Right lobe of liver (tissue), 6 donors: ENCODE data around the gene MTO1. TPM values are rescaled to one million over a fixed set of nuclear protein-coding genes. Genes with fewer than 3 reads are reported as not detected.

Source experiments
- ATAC-seq, 4 donors: fragments of 200-7000 bp; cut with Tn5 transposase; one replicate each; pipeline ENCODE4 v1.9.1; 2020; ENCODE audit warnings: mild to moderate bottlenecking in 4 of 4, moderate library complexity in 4 of 4
- DNase-seq, 3 donors: peaks; one replicate each; pipeline ENCODE4 v3.0.0-alpha.2; 2020
- H3K27ac ChIP-seq, 3 donors: fragments of 200-600 bp; one replicate each; pipeline ENCODE4 v1.8.0; 2022
- H3K27me3 ChIP-seq, 2 donors: fragments of 200-600 bp; one replicate each; pipeline ENCODE4 v1.8.0; 2022
- H3K36me3 ChIP-seq, 4 donors: fragments of 200-600 bp; sonication (generic) in 1 of 4; one replicate each; pipeline versions ENCODE4 v1.5.1 to v1.8.0; 2017 to 2022; ENCODE audit warnings: control low read depth in 1 of 4
- H3K4me1 ChIP-seq, 4 donors: fragments of 200-600 bp; sonication (generic) in 1 of 4; one replicate each; pipeline versions ENCODE4 v1.5.1 to v1.8.0; 2017 to 2022; ENCODE audit warnings: control low read depth in 1 of 4
- H3K4me3 ChIP-seq, 3 donors: fragments of 200-600 bp; one replicate each; pipeline ENCODE4 v1.8.0; 2022
- H3K9me3 ChIP-seq, 4 donors: fragments of 200-600 bp; sonication (generic) in 1 of 4; one replicate each; pipeline versions ENCODE4 v1.5.1 to v1.8.0; 2017 to 2022; ENCODE audit warnings: control low read depth in 1 of 4
- CTCF ChIP-seq, 4 donors: fragments of 200-600 bp in 3 of 4; fragments of 450-650 bp in 1 of 4; IDR thresholded peaks; one replicate each; pipeline versions ENCODE4 v1.5.1 to v1.8.0; 2016 to 2022; ENCODE audit warnings: antibody characterized with exemption in 4 of 4, mild to moderate bottlenecking in 2 of 4
- POLR2A ChIP-seq: fragments of 450-650 bp; IDR thresholded peaks from one replicate; pipeline ENCODE4 v1.6.1; 2017; ENCODE audit warnings: antibody characterized with exemption, mild to moderate bottlenecking
- WGBS: methylation state at CpG from one replicate; pipeline ENCODE4 v1.1.6; 2018; ENCODE audit warnings: low coverage, low lambda C conversion rate; ENCODE audit not compliant: insufficient coverage; ENCODE audit errors: missing lambda C conversion rate; 5-methylcytosine and 5-hydroxymethylcytosine counted together
- intact Hi-C, 2 donors: fragments of 100-400 bp; cut with DNase I; formaldehyde crosslinking; loops; one replicate each; pipeline versions ENCODE4 v1.11.2 to v1.14.1; 2022
- total RNA-seq, 6 experiments: library from RNA; depleted of rRNA in 2 of 6; stranded (reverse); fragments of >200 nt in 2 of 6; fragmentation: NEBNext Ultra II Directional in 3 of 6; extraction: Animal tissue kit (Norgen Biotek cat#: 25700) in 3 of 6; gene quantifications; one replicate each; pipeline versions ENCODE4 v1.1.0 to v1.2.4, GENCODE V29; 2016 to 2023
- donor health status: DM: no; HTN: yes; CAD: no.
- donor health status: DM: no; HTN: no; CAD: no.
- donor health status: DM: no; HTN: no; CAD: no.
- donor health status: DM: no; HTN: yes; CAD: no.
- donor health status: DM: no; HTN: yes; CAD: no.

MTO1 gene
- total RNA-seq, 6 experiments from 2014 or later: 24.6 to 33.7 (median 29.0) TPM

GRCh38 chr6:73477407-73477806, 15.9 kb downstream of the MTO1 start:
- intact Hi-C loops: no loop called here
- Histone ChIP-seq H3K4me1 (no peaks in the 10 kb centered on the region), H3K36me3 (peaks cover 0 to 90% (median 62%) of the 10 kb centered on the region in 4 donors), H3K4me3 (no peak overlapping the region), H3K9me3 (no peaks in the 10 kb centered on the region), H3K27ac (no peak overlapping the region), H3K27me3 (no peaks in the 10 kb centered on the region)
- no peak for ATAC-seq
- no peak for DNase-seq
- WGBS: 100% methylated on average over 3 of the region's 4 CpGs
- TF ChIP-seq POLR2A (no peak), CTCF (IDR thresholded peaks at IDR 0.05) (no peak)

GRCh38 chr6:73481969-73482368, 20.4 kb downstream of the MTO1 start:
- DNase-seq (no peak), ATAC-seq (no peak)
- H3K27ac ChIP-seq: no peak overlapping the region
- no peaks in the 10 kb centered on the region for H3K4me1 ChIP-seq
- TF ChIP-seq POLR2A (no peak), CTCF (IDR thresholded peaks at IDR 0.05) (no peak)
- no peaks in the 10 kb centered on the region for H3K27me3 ChIP-seq
- intact Hi-C loops: no loop called here
- 73% methylated on average over 7 of the region's 12 CpGs for WGBS
- H3K9me3 ChIP-seq: no peaks in the 10 kb centered on the region
- H3K36me3 ChIP-seq: peaks cover 0 to 91% (median 60%) of the 10 kb centered on the region in 4 donors
- no peak overlapping the region for H3K4me3 ChIP-seq

- TF ChIP-seq POLR2A: no peak
- TF ChIP-seq CTCF (IDR thresholded peaks at IDR 0.05): no peak
- ATAC-seq (no peak), DNase-seq (no peak)
- no peaks in the 10 kb centered on the region for H3K4me1 ChIP-seq
- H3K36me3 ChIP-seq: peaks cover 0 to 91% (median 53%) of the 10 kb centered on the region in 4 donors
- no peak overlapping the region for H3K27ac ChIP-seq
- WGBS: 83% methylated on average over 2 of the region's 2 CpGs
- H3K27me3 ChIP-seq: no peaks in the 10 kb centered on the region
- no peak overlapping the region for H3K4me3 ChIP-seq
- intact Hi-C loops: no loop called here
- H3K9me3 ChIP-seq: no peaks in the 10 kb centered on the region
Measured at GRCh38 chr6:73484438-73484837, 22.9 kb downstream of the MTO1 start.

GRCh38 chr6:73487473-73487872, 25.9 kb downstream of the MTO1 start:
- no peak overlapping the region for H3K27ac ChIP-seq
- no peaks in the 10 kb centered on the region for H3K27me3 ChIP-seq
- intact Hi-C loops: no loop called here
- H3K36me3 ChIP-seq: peaks cover 0 to 84% (median 30%) of the 10 kb centered on the region in 4 donors
- H3K4me1 ChIP-seq: no peaks in the 10 kb centered on the region
- 35% methylated on average over 3 of the region's 7 CpGs for WGBS
- TF ChIP-seq POLR2A (no peak), CTCF (IDR thresholded peaks at IDR 0.05) (no peak)
- peak; percentile 81 to 96 (median 90) for ATAC-seq
- peak in 2 of 3 donors; percentile 34 to 66 for DNase-seq
- no peaks in the 10 kb centered on the region for H3K9me3 ChIP-seq
- no peak overlapping the region for H3K4me3 ChIP-seq

GRCh38 chr6:73491377-73491776, 29.8 kb downstream of the MTO1 start:
- no peaks in the 10 kb centered on the region for H3K4me1 ChIP-seq

More at GRCh38 chr6:73491377-73491776, 29.8 kb downstream of the MTO1 start:
- intact Hi-C loops: no loop called here
- Histone ChIP-seq H3K27ac (no peak overlapping the region), H3K9me3 (no peaks in the 10 kb centered on the region), H3K4me3 (no peak overlapping the region), H3K27me3 (no peaks in the 10 kb centered on the region), H3K36me3 (peaks cover 0 to 83% (median 17%) of the 10 kb centered on the region in 4 donors)
- ATAC-seq: no peak
- TF ChIP-seq POLR2A (no peak), CTCF (IDR thresholded peaks at IDR 0.05) (no peak)
- DNase-seq: no peak
